ENCODE measurements around the gene HOXD11. TPM values are rescaled to one million over a fixed set of nuclear protein-coding genes. Genes with fewer than 3 reads are reported as not detected.
A peak's percentile ranks its signal among the peaks of the same experiment; 100 is the strongest.

Gene HOXD11
- total and polyA plus RNA-seq, 9 of the 15 experiments (the other 6 are each of a cell fraction or from before 2014, with no cell fraction given), result not detected

GRCh38 chr2:176134035-176134434, 27.0 kb downstream of the HOXD11 start:
- in situ Hi-C loops (cut with MboI) (loop anchor here (25.0 kb wide), 2 partner anchors 678 to 1628 kb away; no protein-coding TSS in a partner anchor), intact Hi-C loops (cut with micrococcal nuclease) (no loop called here)
- peaks cover 0 to 23% of the 10 kb centered on the region in 2 experiments; a peak in 2 of 5 replicates for H3K4me1 ChIP-seq (replicated peaks in 1 of 2; ENCODE audit: control insufficient read depth in 2 of 2, insufficient read depth in 2 of 2, low read length in 2 of 2)
- H3K4me2 ChIP-seq (ENCODE audit: insufficient read depth, low read length), result no peak overlapping the region
- no peaks in the 10 kb centered on the region for H3K9me1 ChIP-seq (ENCODE audit: control insufficient read depth, insufficient read depth, low read length)
- 0% methylated on average over 4 of the region's 4 CpGs for WGBS (ENCODE audit: insufficient coverage, low coverage, missing lambda C conversion rate)
- H3K36me3 ChIP-seq (ENCODE audit: control insufficient read depth, insufficient read depth, low read length), result no peaks in the 10 kb centered on the region
- no peaks in the 10 kb centered on the region for H3K9me3 ChIP-seq (replicated peaks; ENCODE audit: control insufficient read depth, insufficient read depth, low read depth, low read length)
- CTCF ChIA-PET (ENCODE audit: low intra/inter-chr PET ratio), result interaction anchor here (0.6 kb wide), 1 partner anchor 895 kb away, joined by 3 read pairs; no protein-coding TSS in a partner anchor
- TF ChIP-seq STAT5A (IDR thresholded peaks at IDR 0.05; ENCODE audit: borderline replicate concordance, low read length), result no peak
- no peak for TF ChIP-seq SP1 (CRISPR knock-in tag; IDR thresholded peaks at IDR 0.05)
- TF ChIP-seq SOX6 (IDR thresholded peaks at IDR 0.05), result no peak
- no peak for TF ChIP-seq FIP1L1 (IDR thresholded peaks at IDR 0.05; ENCODE audit: low read depth, low read length, poor library complexity, severe bottlenecking)
- TF ChIP-seq RBM15 (IDR thresholded peaks at IDR 0.05; ENCODE audit: insufficient read depth, low read length), result no peak
- DNase-seq (ENCODE audit: extremely low read depth in 1 of 4, low spot score in 3 of 4) (no peak), FAIRE-seq (peak; percentile 26), ATAC-seq (no peak)
- no peak overlapping the region for H3K27ac ChIP-seq (ENCODE audit: extremely low read depth, low read depth, low read length)
- H3K27me3 ChIP-seq (ENCODE audit: control insufficient read depth in 2 of 2, insufficient read depth in 2 of 2, low read length in 2 of 2), result peaks cover 47 to 72% of the 10 kb centered on the region in 2 experiments
- H2AFZ ChIP-seq (ENCODE audit: low read depth, low read length), result no peak overlapping the region
- no peak overlapping the region for H3K4me3 ChIP-seq
- 0 out of 2 replicates have a peak, but pooled peaks cover 2% of the 10 kb centered on the region for H4K20me1 ChIP-seq (replicated peaks; ENCODE audit: control insufficient read depth, insufficient read depth, low read length)
- POLR2A ChIA-PET, result interaction anchor here (2.3 kb wide), 1 partner anchor 321 kb away, joined by 5 read pairs; no protein-coding TSS in a partner anchor
- H3K79me2 ChIP-seq (ENCODE audit: control insufficient read depth, insufficient read depth, low read length), result no peaks in the 10 kb centered on the region
- BruUV-seq (replicated peaks), result no TSS peak
- no peak overlapping the region for H3K9ac ChIP-seq (ENCODE audit: insufficient read depth in 1 of 2, low read depth in 2 of 2, low read length in 2 of 2)

- Histone ChIP-seq H3K27ac (ENCODE audit: extremely low read depth, low read depth, low read length) (no peak overlapping the region), H3K36me3 (ENCODE audit: control insufficient read depth, insufficient read depth, low read length) (no peaks in the 10 kb centered on the region), H4K20me1 (replicated peaks; ENCODE audit: control insufficient read depth, insufficient read depth, low read length) (0 out of 2 replicates have a peak, but pooled peaks cover 2% of the 10 kb centered on the region), H3K9ac (ENCODE audit: insufficient read depth in 1 of 2, low read depth in 2 of 2, low read length in 2 of 2) (no peak overlapping the region), H3K9me3 (replicated peaks; ENCODE audit: control insufficient read depth, insufficient read depth, low read depth, low read length) (no peaks in the 10 kb centered on the region), H3K27me3 (ENCODE audit: control insufficient read depth in 2 of 2, insufficient read depth in 2 of 2, low read length in 2 of 2) (peaks cover 46 to 69% of the 10 kb centered on the region in 2 experiments), H3K4me3 (no peak overlapping the region), H3K4me2 (ENCODE audit: insufficient read depth, low read length) (no peak overlapping the region), H3K79me2 (ENCODE audit: control insufficient read depth, insufficient read depth, low read length) (no peaks in the 10 kb centered on the region), H3K4me1 (replicated peaks in 1 of 2; ENCODE audit: control insufficient read depth in 2 of 2, insufficient read depth in 2 of 2, low read length in 2 of 2) (peaks cover 0 to 13% of the 10 kb centered on the region in 2 experiments; a peak in 2 of 5 replicates), H2AFZ (ENCODE audit: low read depth, low read length) (no peak overlapping the region), H3K9me1 (ENCODE audit: control insufficient read depth, insufficient read depth, low read length) (no peaks in the 10 kb centered on the region)
- ChIA-PET CTCF (ENCODE audit: low intra/inter-chr PET ratio) (interaction anchor here (1.7 kb wide), 1 partner anchor 8 kb away, joined by 4 read pairs; no protein-coding TSS in a partner anchor), POLR2A (no interaction called here)
- in situ Hi-C loops (cut with MboI), result loop anchor here (25.0 kb wide), 2 partner anchors 677 to 1627 kb away; no protein-coding TSS in a partner anchor
- ATAC-seq, result peak; percentile 32
- no peak for DNase-seq (ENCODE audit: extremely low read depth in 1 of 4, low spot score in 3 of 4)
- no TSS peak for BruUV-seq (replicated peaks)
- FAIRE-seq, result no peak
- intact Hi-C loops (cut with micrococcal nuclease), result no loop called here
- TF ChIP-seq SAP30 (IDR thresholded peaks at IDR 0.05; ENCODE audit: borderline replicate concordance, insufficient read depth, low read depth, low read length, poor library complexity, severe bottlenecking) (no peak), CTCF (IDR thresholded peaks at IDR 0.05 in 2 of 3, conservative IDR thresholded peaks at IDR 0.05 in 1 of 3; ENCODE audit: insufficient read depth in 2 of 3, low read depth in 1 of 3, low read length in 3 of 3) (0 out of 6 replicates have a peak, but pooled peaks of 1 of the 3 experiments have one; percentile 14), PHF21A (IDR thresholded peaks at IDR 0.05; ENCODE audit: borderline replicate concordance, low read depth) (no peak), CEBPG (CRISPR knock-in tag; IDR thresholded peaks at IDR 0.05) (no peak), CEBPG (tag; conservative IDR thresholded peaks at IDR 0.05 in 1 of 2, IDR thresholded peaks at IDR 0.05 in 1 of 2) (peak in 1 of 2 experiments; percentile 79; a peak in 2 of 4 replicates), TEAD4 (IDR thresholded peaks at IDR 0.05; ENCODE audit: low read length) (no peak), TEAD4 (CRISPR knock-in tag; IDR thresholded peaks at IDR 0.05; ENCODE audit: borderline replicate concordance) (no peak), ESRRA (IDR thresholded peaks at IDR 0.05; ENCODE audit: borderline replicate concordance, low read depth) (peak; percentile 80), ZZZ3 (IDR thresholded peaks at IDR 0.05) (no peak)
These were observed 28.0 kb downstream of the HOXD11 start for GRCh38 chr2:176135035-176135440.

Measured in K562 (cell line).